Common myeloid progenitor, CD34-positive (primary cell): ENCODE results near the gene DBT.

Experiments
- CTCF ChIA-PET: fragments of 350-600 bp; sonication (Branson Sonifier 250); formaldehyde crosslinking; loops from one replicate; lab custom pipeline; 2021; ENCODE audit warnings: antibody characterized with exemption; lab: Charles Lee
- POLR2A ChIA-PET: fragments of 350-600 bp; sonication (Branson Sonifier 250); formaldehyde crosslinking; loops from one replicate; lab custom pipeline; 2021; ENCODE audit warnings: antibody characterized with exemption; lab: Charles Lee
- DNase-seq, 3 donors: peaks; one replicate each; pipeline versions ENCODE4 v3.0.0 to v3.0.0-alpha.2; 2013
- H3K27ac ChIP-seq, 2 experiments: 1 replicate in 1 of 2; 2 replicates in 1 of 2; pipeline ENCODE4 v1.7.0; 2013; ENCODE audit warnings: inconsistent platforms in 2 of 2, low read length in 2 of 2, mild to moderate bottlenecking in 2 of 2, low read depth in 1 of 2, moderate library complexity in 1 of 2; ENCODE audit not compliant: severe bottlenecking in 2 of 2, insufficient read depth in 1 of 2, poor library complexity in 1 of 2
- H3K27me3 ChIP-seq, 5 experiments: replicated peaks in 2 of 5; 1 replicate in 3 of 5; 2 replicates in 2 of 5; pipeline versions ENCODE4 v1.6.1 to v1.7.0; 2013; ENCODE audit warnings: low read length in 4 of 5, mild to moderate bottlenecking in 2 of 5, moderate library complexity in 2 of 5, inconsistent platforms in 1 of 5; ENCODE audit not compliant: insufficient read depth in 5 of 5, control insufficient read depth in 4 of 5
- H3K36me3 ChIP-seq, 4 experiments: 1 replicate in 2 of 4; 2 replicates in 2 of 4; pipeline versions ENCODE4 v1.6.1 to v1.7.0; 2013; ENCODE audit warnings: low read length in 3 of 4, control low read depth in 1 of 4, mild to moderate bottlenecking in 1 of 4; ENCODE audit not compliant: control insufficient read depth in 4 of 4, insufficient read depth in 4 of 4
- H3K4me1 ChIP-seq, 4 experiments: 1 replicate in 3 of 4; 2 replicates in 1 of 4; pipeline versions ENCODE4 v1.6.1 to v1.7.1; 2013; ENCODE audit warnings: low read length in 3 of 4, mild to moderate bottlenecking in 3 of 4, control low read depth in 1 of 4, inconsistent platforms in 1 of 4, moderate library complexity in 1 of 4; ENCODE audit not compliant: control insufficient read depth in 4 of 4, insufficient read depth in 4 of 4; ENCODE audit errors: control extremely low read depth in 1 of 4
- H3K4me3 ChIP-seq, 7 experiments: 1 replicate in 4 of 7; 2 replicates in 3 of 7; pipeline versions ENCODE4 v1.5.1 to v1.7.0; 2013; ENCODE audit warnings: mild to moderate bottlenecking in 7 of 7, low read length in 6 of 7, moderate library complexity in 6 of 7, inconsistent platforms in 2 of 7, low read depth in 2 of 7, control low read depth in 1 of 7; ENCODE audit not compliant: insufficient read depth in 4 of 7, control insufficient read depth in 1 of 7; ENCODE audit errors: extremely low read depth in 1 of 7
- H3K9me3 ChIP-seq, 5 experiments: 1 replicate in 4 of 5; 2 replicates in 1 of 5; pipeline versions ENCODE4 v1.6.1 to v1.7.1; 2013; ENCODE audit warnings: low read length in 4 of 5, mild to moderate bottlenecking in 2 of 5, inconsistent platforms in 1 of 5, low read depth in 1 of 5, moderate library complexity in 1 of 5; ENCODE audit not compliant: control insufficient read depth in 4 of 5, insufficient read depth in 2 of 5; ENCODE audit errors: control extremely low read depth in 1 of 5
- WGBS: methylation state at CpG from one replicate; pipeline ENCODE4 v1.1.5; 2013; ENCODE audit not compliant: insufficient coverage; 5-methylcytosine and 5-hydroxymethylcytosine counted together

DBT gene

GRCh38 chr1:100198596-100198995 lies 51.0 kb downstream of the DBT start:
- H3K4me3 ChIP-seq = no peak overlapping the region
- no peak overlapping the region for H3K27ac ChIP-seq
- ChIA-PET POLR2A (no interaction called here), CTCF (no interaction called here)
- H3K4me1 ChIP-seq = no peaks in the 10 kb centered on the region
- peaks cover 0 to 3% (median 0%) of the 10 kb centered on the region in 5 experiments for H3K9me3 ChIP-seq
- no peaks in the 10 kb centered on the region for H3K27me3 ChIP-seq
- DNase-seq = no peak
- peaks cover 16 to 50% (median 24%) of the 10 kb centered on the region in 4 experiments for H3K36me3 ChIP-seq
- WGBS = no CpG with 5 or more reads among the region's 1 CpG

- 92% methylated on average over 1 of the region's 3 CpGs for WGBS
- CTCF ChIA-PET = no interaction called here
- Histone ChIP-seq H3K36me3 (peaks cover under 1 to 9% (median 3%) of the 10 kb centered on the region in 4 experiments), H3K4me1 (no peaks in the 10 kb centered on the region), H3K27me3 (no peaks in the 10 kb centered on the region), H3K27ac (no peak overlapping the region), H3K4me3 (no peak overlapping the region), H3K9me3 (peaks cover 0 to 3% (median 0%) of the 10 kb centered on the region in 5 experiments)
- POLR2A ChIA-PET = interaction anchor here (0.6 kb wide), 1 partner anchor 260 kb away, joined by 3 read pairs; no protein-coding TSS in a partner anchor
- no peak for DNase-seq
These were observed 61.0 kb downstream of the DBT start for GRCh38 chr1:100188617-100189016.

DNA sequence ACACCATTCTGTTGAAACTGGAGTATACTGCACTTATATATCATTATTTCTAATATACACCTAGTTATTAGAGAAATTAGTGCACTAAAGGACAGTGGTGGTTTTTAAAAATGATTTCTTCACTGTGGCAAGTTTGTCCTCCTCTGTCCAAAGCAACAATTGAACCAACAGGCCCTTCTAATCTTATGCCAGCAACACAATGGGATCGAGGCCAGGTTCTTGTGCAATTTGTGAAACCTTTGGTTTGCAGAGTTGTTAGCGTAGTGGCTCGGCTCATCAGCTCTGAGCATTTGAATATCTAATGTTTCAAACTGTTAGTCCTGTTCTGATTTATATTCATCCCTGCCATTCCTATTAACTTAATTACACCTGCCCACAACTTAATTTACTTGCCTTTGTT lies 61.7 kb downstream of the DBT start:
- Histone ChIP-seq H3K4me3 (no peak overlapping the region), H3K27ac (no peak overlapping the region), H3K36me3 (peaks cover 0 to 4% (median 3%) of the 10 kb centered on the region in 4 experiments), H3K9me3 (peaks cover 0 to 3% (median 0%) of the 10 kb centered on the region in 5 experiments), H3K4me1 (no peaks in the 10 kb centered on the region), H3K27me3 (no peaks in the 10 kb centered on the region)
- ChIA-PET POLR2A (no interaction called here), CTCF (no interaction called here)
- no peak for DNase-seq
- WGBS = 80% methylated on average over 1 of the region's 3 CpGs

DNA sequence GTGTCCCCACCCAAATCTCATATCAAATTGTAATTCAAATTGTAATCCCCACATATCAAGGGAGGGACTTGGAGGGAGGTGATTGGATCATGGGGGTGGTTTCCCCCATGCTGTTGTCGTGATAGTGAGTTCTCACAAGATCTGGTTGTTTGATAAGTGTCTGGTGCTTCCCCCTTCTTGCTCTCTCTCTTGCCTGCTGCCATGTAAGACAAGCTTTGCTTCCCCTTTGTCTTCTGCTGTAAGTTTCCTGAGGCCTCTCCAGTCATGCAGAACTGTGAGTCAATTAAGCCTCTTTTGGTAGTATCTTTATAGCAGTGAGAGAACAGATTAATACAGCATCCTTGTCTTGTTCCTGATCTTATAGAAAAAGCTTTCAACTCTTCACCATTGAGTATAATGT lies 65.1 kb downstream of the DBT start:
- POLR2A ChIA-PET = no interaction called here
- H3K9me3 ChIP-seq = peaks cover 0 to 3% (median 0%) of the 10 kb centered on the region in 5 experiments
- WGBS = no CpG with 5 or more reads among the region's 1 CpG
- peak; percentile 1 to 64 (median 53) for DNase-seq
- no peaks in the 10 kb centered on the region for H3K4me1 ChIP-seq
- H3K27me3 ChIP-seq = no peaks in the 10 kb centered on the region
- no peak overlapping the region for H3K4me3 ChIP-seq
- peaks cover 0 to 3% (median 0%) of the 10 kb centered on the region in 4 experiments for H3K36me3 ChIP-seq
- H3K27ac ChIP-seq = no peak overlapping the region
- CTCF ChIA-PET = no interaction called here

DNA sequence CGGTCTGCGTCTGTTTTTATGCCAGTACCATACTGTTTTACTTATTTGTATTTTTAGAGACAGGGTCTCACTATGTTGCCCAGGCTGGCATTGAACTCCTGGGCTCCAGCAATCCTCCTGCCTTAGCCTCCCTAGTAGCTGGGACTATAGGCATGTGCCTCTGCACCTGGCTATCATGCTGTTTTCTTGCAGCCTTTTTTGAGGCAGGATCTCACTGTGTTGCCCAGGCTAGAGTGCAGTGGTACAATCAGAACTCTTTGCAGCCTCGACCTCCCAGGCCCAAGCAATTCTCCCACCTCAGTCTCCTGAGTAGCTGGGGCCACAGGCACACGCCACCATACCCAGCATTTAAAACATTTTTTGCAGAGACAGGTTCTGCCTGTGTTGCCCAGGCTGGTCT lies 66.3 kb downstream of the DBT start:
- Histone ChIP-seq H3K27me3 (no peaks in the 10 kb centered on the region), H3K4me1 (no peaks in the 10 kb centered on the region), H3K4me3 (no peak overlapping the region), H3K9me3 (peaks cover 0 to 3% (median 0%) of the 10 kb centered on the region in 5 experiments), H3K27ac (no peak overlapping the region), H3K36me3 (no peaks in the 10 kb centered on the region)
- CTCF ChIA-PET = interaction anchor here (0.7 to 0.9 kb wide), 2 partner anchors 18 to 818 kb away, joined by 3 read pairs; no protein-coding TSS in a partner anchor
- POLR2A ChIA-PET = no interaction called here
- WGBS = 100% methylated on average over 1 of the region's 4 CpGs
- DNase-seq = no peak

DNA sequence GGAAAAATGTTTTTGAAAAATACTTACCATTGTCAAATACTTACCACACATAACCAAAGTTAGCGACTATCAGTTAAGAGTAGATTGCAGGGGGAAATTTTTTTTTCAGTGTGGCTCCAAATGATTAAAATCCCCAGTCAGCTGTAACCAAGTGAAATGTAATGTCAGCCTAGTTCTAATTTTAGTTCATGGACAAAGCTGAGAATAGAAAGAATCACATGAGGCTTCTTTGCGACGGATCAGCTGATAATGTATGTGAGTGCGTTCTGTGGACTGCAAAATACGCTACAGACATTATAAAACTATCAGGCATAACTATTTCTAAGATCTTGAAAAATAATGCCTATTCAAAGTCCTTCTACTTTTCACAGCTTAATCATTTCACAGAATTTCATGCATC lies 71.5 kb downstream of the DBT start, which contains the start of gene LRRC39:
TSS of gene LRRC39 (minus strand) at position 166 of the 400 bp plus-strand sequence. CDS start 9,740 bp downstream, outside the sequence.
- H3K4me3 ChIP-seq = no peak within 1 kb of the TSS
- H3K36me3 ChIP-seq = no peaks in the 10 kb centered on the region
- H3K4me1 ChIP-seq = no peaks in the 10 kb centered on the region
- WGBS = no CpG with 5 or more reads among the region's 5 CpGs
- ChIA-PET POLR2A (no interaction called here), CTCF (no interaction called here)
- no peaks in the 10 kb centered on the region for H3K9me3 ChIP-seq
- H3K27ac ChIP-seq = no peak within 1 kb of the TSS
- H3K27me3 ChIP-seq = no peaks in the 10 kb centered on the region
- peak in 2 of 3 donors; percentile 3 to 26 for DNase-seq

- H3K36me3 ChIP-seq = no peaks in the 10 kb centered on the region
- DNase-seq = no peak
- CTCF ChIA-PET = no interaction called here
- no peaks in the 10 kb centered on the region for H3K9me3 ChIP-seq
- no peak overlapping the region for H3K4me3 ChIP-seq
- no peak overlapping the region for H3K27ac ChIP-seq
- no peaks in the 10 kb centered on the region for H3K4me1 ChIP-seq
- POLR2A ChIA-PET = no interaction called here
- no peaks in the 10 kb centered on the region for H3K27me3 ChIP-seq
- no CpG with 5 or more reads among the region's 4 CpGs for WGBS
These were observed 72.2 kb downstream of the DBT start for GRCh38 chr1:100177295-100178041.
